HepG2 (cell line): ENCODE results near the gene CDK18. TPM values are rescaled to one million over a fixed set of nuclear protein-coding genes. Genes with fewer than 3 reads are reported as not detected.
A peak's percentile ranks its signal among the peaks of the same experiment; 100 is the strongest.

Source experiments
- ELF1 ChIP-seq: sonication (generic); formaldehyde crosslinking; IDR thresholded peaks from 2 replicates; pipeline ENCODE4 v1.4.0; 2020; ENCODE audit warnings: missing genetic modification reagents
- HOXD1 ChIP-seq: sonication (generic); formaldehyde crosslinking; IDR thresholded peaks from 2 replicates; pipeline ENCODE4 v1.5.0; 2020; ENCODE audit warnings: missing genetic modification reagents
- TCF12 ChIP-seq, 2 experiments: fragments of 450-650 bp in 1 of 2; sonication (generic) in 1 of 2; formaldehyde crosslinking in 1 of 2; IDR thresholded peaks; 2 replicates each; pipeline versions ENCODE4 v1.6.1 to v1.8.0; 2017 to 2022; ENCODE audit warnings: antibody characterized with exemption in 1 of 2, mild to moderate bottlenecking in 1 of 2, missing genetic modification reagents in 1 of 2, moderate library complexity in 1 of 2
- THYN1 ChIP-seq: sonication (generic); formaldehyde crosslinking; IDR thresholded peaks from 2 replicates; pipeline ENCODE4 v1.8.1; 2023; ENCODE audit warnings: low read depth, mild to moderate bottlenecking, moderate library complexity, missing genetic modification reagents, borderline replicate concordance
- ZBTB7A ChIP-seq: sonication (generic); formaldehyde crosslinking; IDR thresholded peaks from 2 replicates; pipeline ENCODE4 v1.8.0; 2022; ENCODE audit warnings: mild to moderate bottlenecking, missing genetic modification reagents
- ZKSCAN8 ChIP-seq: IDR thresholded peaks from 2 replicates; pipeline ENCODE4 v1.6.1; 2016; ENCODE audit warnings: borderline replicate concordance, missing genetic modification reagents, missing compliant biosample characterization
- ZNF180 ChIP-seq: sonication (generic); formaldehyde crosslinking; IDR thresholded peaks from 2 replicates; pipeline ENCODE4 v1.4.0; 2020; ENCODE audit warnings: low read depth, missing genetic modification reagents, borderline replicate concordance
- ZNF274 ChIP-seq: sonication (generic); formaldehyde crosslinking; IDR thresholded peaks from 2 replicates; pipeline ENCODE4 v1.5.1; 2020; ENCODE audit warnings: mild to moderate bottlenecking, missing genetic modification reagents
- ZNF333 ChIP-seq: sonication (generic); formaldehyde crosslinking; IDR thresholded peaks from 2 replicates; pipeline ENCODE4 v1.4.0; 2020; ENCODE audit warnings: mild to moderate bottlenecking, missing genetic modification reagents, borderline replicate concordance
- ZNF33B ChIP-seq: sonication (generic); formaldehyde crosslinking; IDR thresholded peaks from 2 replicates; pipeline ENCODE4 v1.5.1; 2020; ENCODE audit warnings: mild to moderate bottlenecking, missing genetic modification reagents
- ZNF547 ChIP-seq: sonication (generic); formaldehyde crosslinking; IDR thresholded peaks from 2 replicates; pipeline ENCODE4 v1.5.1; 2020; ENCODE audit warnings: mild to moderate bottlenecking, missing genetic modification reagents
- ZNF605 ChIP-seq: sonication (generic); formaldehyde crosslinking; IDR thresholded peaks from 2 replicates; pipeline ENCODE4 v1.8.0; 2022; ENCODE audit warnings: mild to moderate bottlenecking, missing genetic modification reagents
- ZNF670 ChIP-seq: sonication (generic); formaldehyde crosslinking; IDR thresholded peaks from 2 replicates; pipeline ENCODE4 v1.8.0; 2022; ENCODE audit warnings: mild to moderate bottlenecking, missing genetic modification reagents, borderline replicate concordance
- ZNF691 ChIP-seq: sonication (generic); formaldehyde crosslinking; IDR thresholded peaks from 2 replicates; pipeline ENCODE4 v1.4.0; 2020; ENCODE audit warnings: missing genetic modification reagents, low read depth, mild to moderate bottlenecking, borderline replicate concordance
- ZNF704 ChIP-seq: sonication (generic); formaldehyde crosslinking; IDR thresholded peaks from 2 replicates; pipeline ENCODE4 v1.8.1; 2023; ENCODE audit warnings: mild to moderate bottlenecking, inconsistent platforms, moderate library complexity, missing genetic modification reagents, borderline replicate concordance
- ZNF746 ChIP-seq: sonication (generic); formaldehyde crosslinking; IDR thresholded peaks from 2 replicates; pipeline ENCODE4 v1.8.0; 2022; ENCODE audit warnings: mild to moderate bottlenecking, missing genetic modification reagents
- ZNF878 ChIP-seq: sonication (generic); formaldehyde crosslinking; IDR thresholded peaks from 2 replicates; pipeline ENCODE4 v1.8.1; 2023; ENCODE audit warnings: mild to moderate bottlenecking, missing genetic modification reagents, moderate library complexity
- polyA plus RNA-seq, 8 experiments: library from polyadenylated mRNA; depleted of rRNA in 3 of 8; stranded (reverse) in 7 of 8; unstranded in 1 of 8; fragments of >200 nt; fragmentation: Illumina TruSeq in 4 of 8; extraction: Trizol in 4 of 8; gene quantifications; 2 replicates each; pipeline versions ENCODE4 v1.2.1 to v1.2.3, GENCODE V29; 2011 to 2016; ENCODE audit warnings: low read depth in 4 of 8, missing spikeins in 1 of 8, mixed read lengths in 1 of 8; ENCODE audit not compliant: insufficient read depth in 1 of 8
- total RNA-seq, 5 experiments: library from RNA; depleted of rRNA; stranded (reverse); fragments of >200 nt; fragmentation: Illumina TruSeq; extraction: Trizol; gene quantifications; 2 replicates each; pipeline ENCODE4 v1.2.3, GENCODE V29; 2016; ENCODE audit warnings: low read depth in 1 of 5
- TF ChIP-seq, protein P1 (sequence below): sonication (generic); formaldehyde crosslinking; IDR thresholded peaks from 2 replicates; pipeline ENCODE4 v1.4.0; 2020; ENCODE audit warnings: missing genetic modification reagents
- TF ChIP-seq, protein P2 (sequence below): sonication (generic); formaldehyde crosslinking; IDR thresholded peaks from 2 replicates; pipeline ENCODE4 v1.4.0; 2020; ENCODE audit warnings: missing genetic modification reagents
- TF ChIP-seq, protein P3 (sequence below): sonication (generic); formaldehyde crosslinking; IDR thresholded peaks from 2 replicates; pipeline ENCODE4 v1.4.0; 2020; ENCODE audit warnings: mild to moderate bottlenecking, low read depth, missing genetic modification reagents

The CDK18 gene
- total and polyA plus RNA-seq, 2 of the 13 experiments (the other 11 are each of a cell fraction or from before 2014, with no cell fraction given), result 6.4 to 38.8 TPM

GRCh38 chr1:205504311-205505075 is at the start of gene CDK18 (continued):
- TF ChIP-seq ZBTB7A (CRISPR knock-in tag) (no peak), ELF1 (peak; percentile 84), ZNF605 (CRISPR knock-in tag) (peak; percentile 63), ZKSCAN8 (no peak), ZNF274 (CRISPR knock-in tag) (0 out of 2 replicates have a peak, but pooled peaks have one; percentile 59), TCF12 (IDR thresholded peaks at IDR 0.05) (no peak), TCF12 (CRISPR knock-in tag; IDR thresholded peaks at IDR 0.05) (no peak), ZNF180 (CRISPR knock-in tag) (no peak), HOXD1 (CRISPR knock-in tag) (0 out of 2 replicates have a peak, but pooled peaks have one; percentile 52), ZNF547 (CRISPR knock-in tag) (0 out of 2 replicates have a peak, but pooled peaks have one; percentile 38), ZNF704 (CRISPR knock-in tag) (peak; percentile 67; the same call in 1 of the 2 replicates), ZNF333 (CRISPR knock-in tag) (0 out of 2 replicates have a peak, but pooled peaks have one; percentile 44), ZNF670 (no peak), THYN1 (CRISPR knock-in tag) (no peak), ZNF878 (CRISPR knock-in tag) (peak; percentile 57; the same call in 1 of the 2 replicates), ZNF691 (CRISPR knock-in tag) (0 out of 2 replicates have a peak, but pooled peaks have one; percentile 27), ZNF33B (CRISPR knock-in tag) (peak; percentile 37; the same call in 1 of the 2 replicates), ZNF746 (peak; percentile 39; the same call in 1 of the 2 replicates)
- TF ChIP-seq, protein P1, sequence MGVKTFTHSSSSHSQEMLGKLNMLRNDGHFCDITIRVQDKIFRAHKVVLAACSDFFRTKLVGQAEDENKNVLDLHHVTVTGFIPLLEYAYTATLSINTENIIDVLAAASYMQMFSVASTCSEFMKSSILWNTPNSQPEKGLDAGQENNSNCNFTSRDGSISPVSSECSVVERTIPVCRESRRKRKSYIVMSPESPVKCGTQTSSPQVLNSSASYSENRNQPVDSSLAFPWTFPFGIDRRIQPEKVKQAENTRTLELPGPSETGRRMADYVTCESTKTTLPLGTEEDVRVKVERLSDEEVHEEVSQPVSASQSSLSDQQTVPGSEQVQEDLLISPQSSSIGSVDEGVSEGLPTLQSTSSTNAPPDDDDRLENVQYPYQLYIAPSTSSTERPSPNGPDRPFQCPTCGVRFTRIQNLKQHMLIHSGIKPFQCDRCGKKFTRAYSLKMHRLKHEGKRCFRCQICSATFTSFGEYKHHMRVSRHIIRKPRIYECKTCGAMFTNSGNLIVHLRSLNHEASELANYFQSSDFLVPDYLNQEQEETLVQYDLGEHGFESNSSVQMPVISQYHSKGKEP (CRISPR knock-in tag), result no peak
- TF ChIP-seq, protein P2, sequence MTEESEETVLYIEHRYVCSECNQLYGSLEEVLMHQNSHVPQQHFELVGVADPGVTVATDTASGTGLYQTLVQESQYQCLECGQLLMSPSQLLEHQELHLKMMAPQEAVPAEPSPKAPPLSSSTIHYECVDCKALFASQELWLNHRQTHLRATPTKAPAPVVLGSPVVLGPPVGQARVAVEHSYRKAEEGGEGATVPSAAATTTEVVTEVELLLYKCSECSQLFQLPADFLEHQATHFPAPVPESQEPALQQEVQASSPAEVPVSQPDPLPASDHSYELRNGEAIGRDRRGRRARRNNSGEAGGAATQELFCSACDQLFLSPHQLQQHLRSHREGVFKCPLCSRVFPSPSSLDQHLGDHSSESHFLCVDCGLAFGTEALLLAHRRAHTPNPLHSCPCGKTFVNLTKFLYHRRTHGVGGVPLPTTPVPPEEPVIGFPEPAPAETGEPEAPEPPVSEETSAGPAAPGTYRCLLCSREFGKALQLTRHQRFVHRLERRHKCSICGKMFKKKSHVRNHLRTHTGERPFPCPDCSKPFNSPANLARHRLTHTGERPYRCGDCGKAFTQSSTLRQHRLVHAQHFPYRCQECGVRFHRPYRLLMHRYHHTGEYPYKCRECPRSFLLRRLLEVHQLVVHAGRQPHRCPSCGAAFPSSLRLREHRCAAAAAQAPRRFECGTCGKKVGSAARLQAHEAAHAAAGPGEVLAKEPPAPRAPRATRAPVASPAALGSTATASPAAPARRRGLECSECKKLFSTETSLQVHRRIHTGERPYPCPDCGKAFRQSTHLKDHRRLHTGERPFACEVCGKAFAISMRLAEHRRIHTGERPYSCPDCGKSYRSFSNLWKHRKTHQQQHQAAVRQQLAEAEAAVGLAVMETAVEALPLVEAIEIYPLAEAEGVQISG (CRISPR knock-in tag), result 0 out of 2 replicates have a peak, but pooled peaks have one; percentile 11
- TF ChIP-seq, protein P3, sequence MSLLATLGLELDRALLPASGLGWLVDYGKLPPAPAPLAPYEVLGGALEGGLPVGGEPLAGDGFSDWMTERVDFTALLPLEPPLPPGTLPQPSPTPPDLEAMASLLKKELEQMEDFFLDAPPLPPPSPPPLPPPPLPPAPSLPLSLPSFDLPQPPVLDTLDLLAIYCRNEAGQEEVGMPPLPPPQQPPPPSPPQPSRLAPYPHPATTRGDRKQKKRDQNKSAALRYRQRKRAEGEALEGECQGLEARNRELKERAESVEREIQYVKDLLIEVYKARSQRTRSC (CRISPR knock-in tag), result no peak
